Mononuclear cell (primary cell): ENCODE measurements around the gene KPNA2. TPM values are rescaled to one million over a fixed set of nuclear protein-coding genes. Genes with fewer than 3 reads are reported as not detected.
"Not testable (repeated sequence)": the region's sequence is repeated elsewhere in the genome, so short reads cannot be mapped to it uniquely, and the experiment has no call there.

Experiments
- H3K27me3 ChIP-seq: 2 replicates; pipeline ENCODE4 v1.6.0; 2011; ENCODE audit warnings: low read length, control low read depth; ENCODE audit not compliant: insufficient read depth
- H3K4me1 ChIP-seq: 2 replicates; pipeline ENCODE4 v1.5.1; 2011; ENCODE audit warnings: mild to moderate bottlenecking, low read length, control low read depth; ENCODE audit not compliant: insufficient read depth
- H3K4me3 ChIP-seq: 2 replicates; pipeline ENCODE4 v1.5.1; 2011; ENCODE audit warnings: mild to moderate bottlenecking, low read length, moderate library complexity
- H3K9me3 ChIP-seq: 2 replicates; pipeline ENCODE4 v1.5.1; 2011; ENCODE audit warnings: low read depth, mild to moderate bottlenecking, control low read depth, low read length
- total RNA-seq: library from RNA; depleted of rRNA; stranded (reverse); fragments of >200 nt; gene quantifications from one replicate; pipeline ENCODE4 v1.2.3, GENCODE V29; 2012

The KPNA2 gene
- total RNA-seq, 1 donor: 33.8 TPM

GRCh38 chr17:68013385-68013784 is 22.1 kb upstream of the KPNA2 start:
- Histone ChIP-seq H3K4me3 (no peak overlapping the region), H3K27me3 (no peaks in the 10 kb centered on the region), H3K9me3 (no peaks in the 10 kb centered on the region), H3K4me1 (peaks cover 5% of the 10 kb centered on the region)

GRCh38 chr17:68015081-68015723 is 20.3 kb upstream of the KPNA2 start:
- no peaks in the 10 kb centered on the region for H3K9me3 ChIP-seq
- H3K4me1 ChIP-seq: peaks cover 13% of the 10 kb centered on the region
- no peaks in the 10 kb centered on the region for H3K27me3 ChIP-seq
- H3K4me3 ChIP-seq: no peak overlapping the region

- Histone ChIP-seq H3K4me1 (peaks cover 14% of the 10 kb centered on the region), H3K9me3 (no peaks in the 10 kb centered on the region), H3K27me3 (no peaks in the 10 kb centered on the region), H3K4me3 (no peak overlapping the region)
Measured at GRCh38 chr17:68016838-68017237, 18.7 kb upstream of the KPNA2 start.

GRCh38 chr17:68018493-68018892 is 17.0 kb upstream of the KPNA2 start:
- H3K4me1 ChIP-seq: peaks cover 14% of the 10 kb centered on the region
- not testable (repeated sequence) for H3K9me3 ChIP-seq, H3K4me3 ChIP-seq, H3K27me3 ChIP-seq

- H3K4me3 ChIP-seq: no peak overlapping the region
- H3K9me3 ChIP-seq: no peaks in the 10 kb centered on the region
- H3K27me3 ChIP-seq: no peaks in the 10 kb centered on the region
- H3K4me1 ChIP-seq: peaks cover 14% of the 10 kb centered on the region
Measured at GRCh38 chr17:68019336-68019674, 16.2 kb upstream of the KPNA2 start.

- Histone ChIP-seq H3K9me3 (no peaks in the 10 kb centered on the region), H3K27me3 (no peaks in the 10 kb centered on the region), H3K4me3 (peak overlapping the region; percentile 62), H3K4me1 (peaks cover 14% of the 10 kb centered on the region)
Measured at GRCh38 chr17:68019675-68020408, 15.7 kb upstream of the KPNA2 start.

GRCh38 chr17:68020409-68020756 is 15.2 kb upstream of the KPNA2 start:
- Histone ChIP-seq H3K9me3 (no peaks in the 10 kb centered on the region), H3K4me1 (peaks cover 14% of the 10 kb centered on the region), H3K4me3 (peak overlapping the region; percentile 62), H3K27me3 (no peaks in the 10 kb centered on the region)

- H3K9me3 ChIP-seq, H3K27me3 ChIP-seq, H3K4me3 ChIP-seq: not testable (repeated sequence)
- peaks cover 14% of the 10 kb centered on the region for H3K4me1 ChIP-seq
Measured at GRCh38 chr17:68020791-68021190, 14.7 kb upstream of the KPNA2 start.

- no peaks in the 10 kb centered on the region for H3K27me3 ChIP-seq
- no peak overlapping the region for H3K4me3 ChIP-seq
- no peaks in the 10 kb centered on the region for H3K9me3 ChIP-seq
- peaks cover 14% of the 10 kb centered on the region for H3K4me1 ChIP-seq
Measured at GRCh38 chr17:68021963-68022362, 13.6 kb upstream of the KPNA2 start.

- not testable (repeated sequence) for H3K27me3 ChIP-seq, H3K4me3 ChIP-seq, H3K9me3 ChIP-seq
- peaks cover 14% of the 10 kb centered on the region for H3K4me1 ChIP-seq
Measured at GRCh38 chr17:68022547-68022946, 13.0 kb upstream of the KPNA2 start.

- Histone ChIP-seq H3K27me3 (no peaks in the 10 kb centered on the region), H3K4me1 (no peaks in the 10 kb centered on the region), H3K4me3 (no peak overlapping the region), H3K9me3 (no peaks in the 10 kb centered on the region)
Measured at GRCh38 chr17:68029512-68030215, 5.9 kb upstream of the KPNA2 start.

GRCh38 chr17:68033636-68034451 is 1.7 kb upstream of the KPNA2 start:
- Histone ChIP-seq H3K9me3 (no peaks in the 10 kb centered on the region), H3K27me3 (no peaks in the 10 kb centered on the region), H3K4me3 (no peak overlapping the region), H3K4me1 (peaks cover 12% of the 10 kb centered on the region)

- Histone ChIP-seq H3K27me3 (no peaks in the 10 kb centered on the region), H3K9me3 (no peaks in the 10 kb centered on the region), H3K4me1 (peaks cover 12% of the 10 kb centered on the region), H3K4me3 (no peak overlapping the region)
Measured at GRCh38 chr17:68034452-68034776, 1.1 kb upstream of the KPNA2 start.

- no peaks in the 10 kb centered on the region for H3K9me3 ChIP-seq
- H3K4me3 ChIP-seq: peak overlapping the region; percentile 97
- H3K27me3 ChIP-seq: no peaks in the 10 kb centered on the region
- peaks cover 12% of the 10 kb centered on the region for H3K4me1 ChIP-seq
Measured at GRCh38 chr17:68035131-68035522, 408 bp upstream of the KPNA2 start.
